Epithelial cell of proximal tubule (primary cell): Measurements from ENCODE around the gene GPR183. TPM values are rescaled to one million over a fixed set of nuclear protein-coding genes. Genes with fewer than 3 reads are reported as not detected.
A peak's percentile ranks its signal among the peaks of the same experiment; 100 is the strongest.

Experiments used
- DNase-seq: peaks from one replicate; pipeline ENCODE4 v3.0.0-alpha.2; 2011; ENCODE audit warnings: low read depth
- H3K4me3 ChIP-seq: 2 replicates; pipeline ENCODE4 v1.5.1; 2011; ENCODE audit warnings: low read depth, mild to moderate bottlenecking, low read length
- total RNA-seq: library from RNA; depleted of rRNA; stranded (reverse); fragments of >200 nt; gene quantifications from 2 replicates; pipeline ENCODE4 v1.2.3, GENCODE V29; 2015
- TF ChIP-seq, protein P1 (sequence below): conservative IDR thresholded peaks from 2 replicates; pipeline ENCODE4 v1.5.1; 2012; ENCODE audit warnings: low read depth, mild to moderate bottlenecking, low read length

GPR183 gene
- total RNA-seq, 1 donor from 2014 or later: 0.17 TPM

DNA sequence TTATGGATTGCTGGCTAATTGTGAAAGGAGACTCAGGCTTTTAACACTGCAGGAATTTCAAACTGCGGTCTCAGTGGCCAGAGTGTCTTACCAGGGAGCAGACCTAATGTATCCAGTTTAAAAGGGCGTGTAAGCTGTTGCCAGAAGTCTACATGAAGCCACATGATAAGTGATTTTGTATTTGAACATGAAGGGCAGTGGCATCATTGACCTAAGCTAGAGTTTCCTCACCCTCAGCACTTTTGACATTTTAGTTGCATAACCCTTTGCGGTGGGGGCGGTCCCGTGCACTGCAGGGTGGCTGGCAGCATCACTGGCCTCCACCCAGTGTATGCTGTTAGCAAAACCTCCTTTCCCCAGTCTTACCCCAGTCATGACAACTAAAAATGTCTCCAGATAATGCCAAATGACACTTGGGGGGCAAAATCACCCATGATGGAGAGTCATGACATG lies 25.4 kb downstream of the GPR183 start:
- no peak for DNase-seq
- TF ChIP-seq, protein P1, sequence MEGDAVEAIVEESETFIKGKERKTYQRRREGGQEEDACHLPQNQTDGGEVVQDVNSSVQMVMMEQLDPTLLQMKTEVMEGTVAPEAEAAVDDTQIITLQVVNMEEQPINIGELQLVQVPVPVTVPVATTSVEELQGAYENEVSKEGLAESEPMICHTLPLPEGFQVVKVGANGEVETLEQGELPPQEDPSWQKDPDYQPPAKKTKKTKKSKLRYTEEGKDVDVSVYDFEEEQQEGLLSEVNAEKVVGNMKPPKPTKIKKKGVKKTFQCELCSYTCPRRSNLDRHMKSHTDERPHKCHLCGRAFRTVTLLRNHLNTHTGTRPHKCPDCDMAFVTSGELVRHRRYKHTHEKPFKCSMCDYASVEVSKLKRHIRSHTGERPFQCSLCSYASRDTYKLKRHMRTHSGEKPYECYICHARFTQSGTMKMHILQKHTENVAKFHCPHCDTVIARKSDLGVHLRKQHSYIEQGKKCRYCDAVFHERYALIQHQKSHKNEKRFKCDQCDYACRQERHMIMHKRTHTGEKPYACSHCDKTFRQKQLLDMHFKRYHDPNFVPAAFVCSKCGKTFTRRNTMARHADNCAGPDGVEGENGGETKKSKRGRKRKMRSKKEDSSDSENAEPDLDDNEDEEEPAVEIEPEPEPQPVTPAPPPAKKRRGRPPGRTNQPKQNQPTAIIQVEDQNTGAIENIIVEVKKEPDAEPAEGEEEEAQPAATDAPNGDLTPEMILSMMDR: no peak
- no peak overlapping the region for H3K4me3 ChIP-seq

DNA sequence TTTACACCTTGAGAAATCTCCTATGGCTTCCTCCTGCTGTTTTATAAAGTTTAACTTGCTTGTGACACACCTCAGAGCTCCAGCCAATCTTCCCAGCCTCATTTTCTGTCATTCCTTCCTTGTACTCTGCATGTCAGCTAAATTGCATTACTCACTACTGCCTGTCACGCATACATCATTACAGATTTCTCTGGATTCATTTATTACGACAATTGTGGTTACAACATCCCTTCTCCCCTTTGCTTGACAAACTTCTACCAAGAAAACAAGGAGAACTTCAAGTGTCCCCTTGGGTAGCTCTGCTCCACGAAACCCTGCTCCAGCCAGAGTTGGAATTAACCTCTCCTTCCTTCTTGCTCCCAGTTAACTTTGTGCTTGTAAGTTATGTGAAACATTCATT lies 27.0 kb downstream of the GPR183 start:
- TF ChIP-seq, protein P1: no peak
- H3K4me3 ChIP-seq: no peak overlapping the region
- DNase-seq: peak; percentile 90

DNA sequence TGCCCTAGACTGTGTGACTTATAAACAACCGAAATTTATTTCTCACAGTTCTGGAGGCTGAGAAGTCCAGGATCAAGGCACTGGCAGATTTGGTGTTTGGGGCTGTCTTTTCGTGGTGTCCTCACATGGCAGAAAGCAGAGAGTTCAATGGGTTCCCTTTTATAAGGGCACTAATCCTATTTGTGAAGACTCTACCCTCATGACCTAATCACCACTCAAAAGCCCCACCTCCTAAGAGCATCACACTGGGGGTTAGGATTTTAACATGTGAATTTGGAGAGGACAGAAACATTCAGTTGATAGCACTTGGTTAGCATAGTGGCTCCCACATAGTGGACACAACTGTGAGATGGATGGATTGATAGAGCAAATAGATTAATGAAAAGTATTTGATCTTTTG lies 27.6 kb downstream of the GPR183 start:
- TF ChIP-seq, protein P1: no peak
- peak overlapping the region; percentile 7 for H3K4me3 ChIP-seq
- no peak for DNase-seq

DNA sequence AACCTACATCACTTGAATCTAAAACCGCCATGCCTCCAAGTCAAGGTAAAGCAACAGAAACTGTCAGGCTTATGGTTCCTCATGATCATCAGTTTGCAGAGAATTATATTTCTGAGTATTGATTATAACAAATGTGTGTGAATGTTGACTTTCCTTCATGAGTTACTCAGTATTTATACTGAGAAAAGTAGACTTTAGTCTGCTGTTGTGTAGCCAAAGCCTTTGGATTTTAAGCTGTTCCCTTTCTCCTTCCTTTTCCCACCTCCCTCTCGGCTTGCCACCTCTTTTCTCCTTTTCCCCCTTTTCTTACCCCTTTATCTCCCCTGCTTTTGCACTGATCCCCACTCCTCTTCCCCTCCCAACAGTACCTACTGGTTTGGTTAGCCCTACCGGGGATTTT lies 28.4 kb downstream of the GPR183 start:
- H3K4me3 ChIP-seq: no peak overlapping the region
- TF ChIP-seq, protein P1: no peak
- DNase-seq: no peak

DNA sequence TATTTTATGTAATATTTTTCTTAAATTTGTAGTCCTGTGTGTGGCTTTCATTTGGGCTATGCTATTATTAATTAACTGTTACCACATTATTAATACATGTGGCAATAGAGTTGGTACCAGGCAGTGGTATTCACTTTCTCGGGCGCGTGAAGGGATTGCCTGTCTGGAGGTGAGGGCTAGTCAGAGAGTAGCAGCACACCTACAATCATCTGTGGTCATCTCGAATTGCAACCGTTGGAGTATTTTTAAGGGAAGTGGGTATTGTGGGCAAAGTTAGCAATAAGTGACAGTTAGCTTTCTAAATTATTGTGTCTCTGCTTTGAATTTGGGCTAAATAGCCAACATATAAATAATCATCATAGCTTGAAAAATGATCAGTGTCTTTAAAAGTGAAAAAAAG lies 29.0 kb downstream of the GPR183 start:
- TF ChIP-seq, protein P1: no peak
- no peak overlapping the region for H3K4me3 ChIP-seq
- DNase-seq: no peak

DNA sequence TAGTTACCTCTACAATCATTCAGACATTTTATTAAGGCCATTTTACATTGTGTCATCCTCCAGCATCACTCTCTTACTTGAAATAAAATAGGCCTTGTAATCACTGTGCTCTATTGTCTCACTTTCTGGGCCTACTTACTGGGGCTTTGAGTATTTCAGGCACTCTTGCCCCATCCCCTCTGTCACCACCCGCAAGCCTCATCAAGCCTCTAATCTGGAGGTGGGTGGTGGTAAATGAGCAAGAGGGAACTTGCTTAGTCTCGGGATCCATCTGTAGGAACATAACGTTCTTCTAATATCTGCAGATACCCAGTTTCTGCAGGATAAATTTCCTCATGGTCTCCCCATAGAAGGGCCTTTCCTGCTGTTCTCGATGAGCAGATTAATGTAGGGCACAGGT lies 29.6 kb downstream of the GPR183 start:
- TF ChIP-seq, protein P1: no peak
- H3K4me3 ChIP-seq: no peak overlapping the region
- no peak for DNase-seq

DNA sequence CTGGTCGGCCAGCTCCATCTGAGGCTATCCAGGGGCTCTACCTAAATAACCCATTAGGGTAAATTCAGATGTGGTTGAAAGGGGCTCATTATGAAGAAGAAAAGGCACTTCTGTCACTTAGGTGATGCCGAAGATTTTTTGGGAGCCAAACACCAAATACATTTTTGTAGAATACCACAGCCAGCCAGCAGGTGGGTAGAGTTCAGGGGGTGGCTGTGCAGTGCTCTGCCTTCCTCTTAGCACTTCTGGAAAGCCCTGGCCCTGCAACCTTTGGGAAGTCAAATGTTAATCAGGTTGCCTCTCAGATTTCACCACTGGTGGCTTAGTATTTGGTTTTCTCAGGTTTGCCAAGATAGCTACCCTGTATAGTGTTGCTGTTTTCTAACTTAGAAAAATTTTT lies 30.5 kb downstream of the GPR183 start:
- H3K4me3 ChIP-seq: no peak overlapping the region
- DNase-seq: no peak
- TF ChIP-seq, protein P1: no peak
